Stimulated activated CD4-positive, alpha-beta T cell treated with anti-CD3 and anti-CD28 coated beads, Interleukin-1b, Interleukin-23, amount 100 ng/mL, for 48 hours (primary cell): ENCODE results near the gene SLC29A4.
"Not testable (repeated sequence)": the region's sequence is repeated elsewhere in the genome, so short reads cannot be mapped to it uniquely, and the experiment has no call there.

Experiments
- DNase-seq: peaks from one replicate; pipeline ENCODE4 v3.0.0-alpha.2; 2020

SLC29A4 gene, protein sequence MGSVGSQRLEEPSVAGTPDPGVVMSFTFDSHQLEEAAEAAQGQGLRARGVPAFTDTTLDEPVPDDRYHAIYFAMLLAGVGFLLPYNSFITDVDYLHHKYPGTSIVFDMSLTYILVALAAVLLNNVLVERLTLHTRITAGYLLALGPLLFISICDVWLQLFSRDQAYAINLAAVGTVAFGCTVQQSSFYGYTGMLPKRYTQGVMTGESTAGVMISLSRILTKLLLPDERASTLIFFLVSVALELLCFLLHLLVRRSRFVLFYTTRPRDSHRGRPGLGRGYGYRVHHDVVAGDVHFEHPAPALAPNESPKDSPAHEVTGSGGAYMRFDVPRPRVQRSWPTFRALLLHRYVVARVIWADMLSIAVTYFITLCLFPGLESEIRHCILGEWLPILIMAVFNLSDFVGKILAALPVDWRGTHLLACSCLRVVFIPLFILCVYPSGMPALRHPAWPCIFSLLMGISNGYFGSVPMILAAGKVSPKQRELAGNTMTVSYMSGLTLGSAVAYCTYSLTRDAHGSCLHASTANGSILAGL

GRCh38 chr7:5282543-5283316 lies at the start of gene SLC29A4:
Gene SLC29A4, plus strand, starts transcription at chr7:5282943. Its CDS starts 4,874 bp downstream, at chr7:5287817.
- no peak for DNase-seq

- no peak for DNase-seq
These were observed 47.6 kb upstream of the SLC29A4 start for GRCh38 chr7:5234852-5235831.

DNA sequence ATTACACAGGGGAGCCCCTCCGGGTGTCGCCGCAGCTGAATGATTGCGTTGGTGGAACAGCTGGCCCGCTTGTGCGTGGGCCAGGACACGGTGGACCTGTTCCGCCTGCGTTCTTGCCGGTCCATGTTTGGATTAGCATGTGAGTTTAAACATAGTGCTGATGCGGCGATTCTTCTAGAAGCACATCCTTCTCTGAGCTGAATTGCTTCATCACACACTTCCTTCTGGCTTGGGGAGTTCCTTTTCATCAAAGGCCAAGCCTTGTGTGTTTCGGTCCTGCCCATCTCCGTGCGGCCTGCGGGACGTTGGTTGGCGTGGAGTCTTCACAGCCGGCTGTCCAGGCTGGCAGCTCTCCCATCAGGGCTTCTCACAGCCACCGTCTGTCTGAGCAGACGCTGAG lies 45.5 kb upstream of the SLC29A4 start:
- no peak for DNase-seq

- no peak for DNase-seq
These were observed 44.2 kb upstream of the SLC29A4 start for GRCh38 chr7:5238500-5238899.

DNA sequence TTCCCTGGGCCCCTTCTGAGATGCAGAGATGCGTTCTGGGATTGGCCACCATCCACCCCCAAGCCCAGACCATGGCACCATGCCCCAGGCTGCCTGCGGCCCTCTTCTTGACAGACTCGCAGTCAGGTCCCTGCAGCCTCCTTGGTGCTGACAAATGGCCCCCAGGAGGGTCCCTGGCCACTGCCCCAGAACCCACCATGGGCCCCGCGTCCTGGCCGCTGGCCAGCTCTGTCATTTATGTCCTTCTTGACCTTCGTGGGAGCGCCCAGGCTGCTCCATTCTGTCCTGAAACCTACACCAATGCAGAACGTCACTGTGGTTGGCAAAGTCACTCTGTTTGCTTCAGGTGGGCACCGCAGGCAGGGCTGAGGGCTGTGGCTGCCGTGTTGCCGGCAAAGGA lies 39.5 kb upstream of the SLC29A4 start:
- DNase-seq, result no peak

- DNase-seq, result no peak
These were observed 34.4 kb upstream of the SLC29A4 start for GRCh38 chr7:5248201-5248885.

DNA sequence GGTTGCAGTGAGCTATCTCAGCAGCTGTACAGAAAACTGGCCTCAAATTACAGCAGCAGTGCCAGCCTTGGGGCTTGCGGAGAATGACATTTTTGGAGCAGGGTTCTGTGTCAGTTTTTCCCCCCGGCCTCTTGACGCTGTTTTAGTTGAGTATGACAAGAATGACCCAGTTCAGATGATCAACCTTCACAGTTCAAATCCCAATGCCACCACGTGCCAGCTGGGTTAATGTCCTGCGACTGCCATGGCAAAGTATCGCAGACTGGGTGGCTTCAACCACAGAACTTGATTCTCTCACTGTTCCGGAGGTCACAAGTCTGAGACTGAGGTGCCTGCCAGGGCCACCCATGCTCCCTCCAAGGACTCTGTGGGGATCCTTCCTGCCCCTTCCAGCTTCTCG lies 32.0 kb upstream of the SLC29A4 start:
- not testable (repeated sequence) for DNase-seq

DNA sequence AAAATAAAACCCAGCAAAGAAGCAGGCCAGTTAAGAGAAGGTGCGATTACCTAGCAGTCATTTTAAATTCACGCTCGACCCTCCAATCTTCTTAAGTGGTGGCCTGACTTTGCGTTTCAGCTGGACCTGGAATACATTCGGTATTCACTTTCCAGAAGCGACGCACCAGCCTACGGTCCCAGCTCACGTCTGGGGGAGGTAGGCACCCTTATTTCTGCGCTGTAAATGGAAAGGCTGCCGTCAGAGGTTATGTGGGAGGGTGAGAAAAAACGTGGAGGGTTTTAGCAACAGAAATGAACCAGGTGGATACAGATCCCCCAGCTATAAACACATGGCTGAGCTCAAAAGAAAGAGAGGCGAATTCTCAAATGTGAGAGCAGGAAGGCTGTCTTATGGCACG lies 29.2 kb upstream of the SLC29A4 start:
- not testable (repeated sequence) for DNase-seq

DNA sequence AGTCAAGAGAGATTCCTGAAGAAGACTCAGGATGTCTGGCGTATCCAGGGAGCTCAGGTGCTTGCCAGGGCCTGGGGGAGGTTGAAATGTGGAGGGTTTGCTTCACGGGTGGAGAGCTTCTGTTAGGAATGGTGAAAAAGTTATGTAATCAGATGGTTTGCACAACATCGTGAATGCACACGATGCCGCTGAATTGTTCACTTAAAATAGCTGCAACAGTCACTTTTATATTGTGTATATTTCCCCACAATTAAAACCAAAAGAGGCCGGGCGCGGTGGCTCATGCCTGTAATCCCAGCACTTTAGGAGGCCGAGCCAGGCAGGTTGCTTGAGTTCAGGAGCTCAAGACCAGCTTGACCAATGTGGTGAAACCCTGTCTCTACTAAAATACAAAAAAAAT lies 28.4 kb upstream of the SLC29A4 start:
- DNase-seq, result not testable (repeated sequence)

DNA sequence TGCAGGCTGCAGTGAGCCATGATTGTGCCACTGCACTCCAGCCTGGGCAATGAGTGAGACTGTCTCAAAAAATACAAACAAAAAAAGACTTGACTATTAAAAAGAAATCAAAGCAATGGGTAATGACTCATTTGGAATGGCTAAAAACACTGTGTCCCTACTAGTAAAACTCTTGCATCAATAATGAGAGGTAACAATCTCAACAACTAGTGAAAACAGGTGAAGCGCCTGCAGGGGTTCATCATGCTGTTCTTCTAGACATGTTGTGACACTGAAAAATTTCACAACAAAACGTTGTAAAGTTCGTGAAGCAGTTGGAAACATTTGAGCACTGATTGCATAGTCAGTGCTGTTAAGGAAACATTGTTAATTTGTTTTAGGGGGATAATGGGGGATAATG lies 26.9 kb upstream of the SLC29A4 start:
- DNase-seq, result no peak

DNA sequence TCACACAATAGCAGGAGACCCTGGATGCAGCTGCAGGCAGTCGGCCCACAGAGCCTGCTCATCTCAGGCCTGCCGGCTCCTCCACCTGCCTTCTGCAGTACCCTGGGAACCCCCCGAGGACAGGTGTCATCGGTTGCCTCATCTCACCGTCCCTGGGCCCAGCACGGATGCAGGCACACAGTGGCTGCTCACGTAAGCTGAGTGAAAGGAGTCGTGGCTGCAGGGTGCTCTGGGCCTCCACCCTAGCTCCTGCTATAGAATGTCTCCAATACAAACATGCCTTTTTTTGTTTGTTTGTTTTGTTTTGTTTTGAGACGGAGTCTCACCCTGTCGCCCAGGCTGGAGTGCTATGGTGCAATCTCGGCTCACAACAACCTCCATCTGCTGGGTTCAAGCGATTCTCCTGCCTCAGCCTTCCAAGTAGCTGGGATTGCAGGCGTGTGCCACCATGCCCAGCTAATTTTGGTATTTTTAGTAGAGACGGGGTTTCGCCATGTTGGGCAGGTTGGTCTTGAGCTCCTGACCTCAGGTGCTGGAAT lies 22.1 kb upstream of the SLC29A4 start:
- not testable (repeated sequence) for DNase-seq

GRCh38 chr7:5263066-5263465 lies 19.7 kb upstream of the SLC29A4 start:
- not testable (repeated sequence) for DNase-seq

- no peak for DNase-seq
These were observed 17.2 kb upstream of the SLC29A4 start for GRCh38 chr7:5265320-5266190.

- DNase-seq, result no peak
These were observed 16.3 kb upstream of the SLC29A4 start for GRCh38 chr7:5266191-5267028.

GRCh38 chr7:5267829-5268228 lies 14.9 kb upstream of the SLC29A4 start:
- not testable (repeated sequence) for DNase-seq

- DNase-seq, result not testable (repeated sequence)
These were observed 12.6 kb upstream of the SLC29A4 start for GRCh38 chr7:5269992-5270657.

GRCh38 chr7:5270788-5271187 lies 12.0 kb upstream of the SLC29A4 start:
- DNase-seq, result no peak

GRCh38 chr7:5273831-5274405 lies 8.8 kb upstream of the SLC29A4 start:
- not testable (repeated sequence) for DNase-seq

DNA sequence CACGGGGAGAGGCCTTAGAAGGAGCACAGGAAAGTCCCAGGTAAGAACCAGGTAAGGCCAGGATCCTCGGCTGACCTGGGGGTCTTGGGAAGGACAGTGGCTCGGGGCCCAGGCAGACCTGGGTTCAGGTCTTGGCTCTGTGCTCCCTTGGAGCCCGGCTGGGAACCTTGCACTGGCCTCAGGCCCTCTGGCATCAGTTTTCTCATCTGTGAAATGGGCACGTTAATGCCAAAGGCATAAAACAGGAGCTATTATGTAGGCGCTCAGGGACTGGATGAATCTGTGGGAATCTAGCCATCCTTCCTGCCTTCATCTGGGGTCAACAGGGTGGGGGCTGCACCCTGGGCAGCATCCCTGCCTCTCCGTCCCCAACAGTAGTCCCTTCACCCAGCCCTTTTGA lies 8.3 kb upstream of the SLC29A4 start:
- no peak for DNase-seq
